ENCODE data around the gene PEX11G.

The PEX11G gene

DNA sequence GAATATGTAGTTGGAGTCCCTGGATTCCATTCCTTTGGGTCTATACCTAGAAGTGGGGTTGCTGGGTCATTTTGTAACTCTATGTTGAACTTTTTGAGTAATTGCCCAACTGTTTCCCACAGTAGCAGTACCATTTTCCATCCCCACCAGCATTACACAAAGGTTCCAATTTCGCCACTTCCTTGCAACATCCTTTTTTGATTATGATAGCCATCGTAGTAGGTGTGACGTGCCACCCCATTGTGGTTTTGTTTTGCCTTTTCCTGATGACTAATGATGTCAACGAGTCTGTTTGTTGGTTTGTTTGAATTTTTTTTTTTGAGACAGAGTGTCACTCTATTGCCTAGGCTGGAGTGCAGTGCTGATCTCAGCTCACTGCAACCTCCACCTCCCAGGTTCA, 3.3 kb upstream of the PEX11G start:
- Histone ChIP-seq H3K9me3 (replicated peaks in 1 of 11) (peaks cover 0 to 45% (median 0%) of the 10 kb centered on the region in 11 experiments; a peak in 9 of 22 replicates), H4K20me1 (no peaks in the 10 kb centered on the region), H3K9ac (peak overlapping the region in 3 of 11 experiments; percentile 25 to 47 (median 33); a peak in 5 of 22 replicates), H3K4me1 (peaks cover 16 to 69% (median 44%) of the 10 kb centered on the region in 10 experiments), H3K36me3 (no peaks in the 10 kb centered on the region), H3K27me3 (peaks cover 6 to 26% (median 22%) of the 10 kb centered on the region in 11 experiments; a peak in 21 of 22 replicates), H3K4me3 (0 out of 20 replicates have a peak overlapping the region, but pooled peaks of 1 of the 10 experiments have one; percentile 6), H3K4me2 (peak overlapping the region in 10 of 11 experiments; percentile 14 to 71 (median 50); a peak in 19 of 22 replicates), H3K27ac (peak overlapping the region in 10 of 11 experiments; percentile 30 to 80 (median 58); a peak in 17 of 22 replicates)
- TF ChIP-seq Cebpa-rat (IDR thresholded peaks at IDR 0.05) = peak in 10 of 11 experiments; percentile 41 to 87 (median 76); a peak in 17 of 22 replicates

DNA sequence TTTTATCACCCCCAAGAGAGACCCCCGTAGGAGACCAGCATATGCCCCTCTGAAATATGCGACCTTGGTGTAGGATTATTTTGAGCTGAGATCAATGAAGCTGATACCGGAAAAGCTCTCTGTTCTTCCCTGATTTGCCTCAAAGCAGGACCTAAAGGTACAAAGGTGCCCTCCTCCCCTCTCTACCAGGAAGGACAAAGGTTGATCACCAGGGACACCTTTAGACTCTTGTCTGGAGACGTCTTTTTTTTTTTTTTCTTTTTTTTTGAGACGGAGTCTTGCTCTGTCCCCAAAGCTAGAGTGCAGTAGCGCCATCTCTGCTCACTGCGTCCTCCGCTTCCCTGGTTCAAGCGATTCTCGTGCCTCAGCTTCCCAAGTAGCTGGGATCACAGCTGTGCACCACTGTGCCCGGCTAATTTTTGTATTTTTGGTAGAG, 792 bp upstream of the PEX11G start:
- Histone ChIP-seq H3K36me3 (no peaks in the 10 kb centered on the region), H3K4me3 (no peak overlapping the region), H3K27me3 (peaks cover 6 to 26% (median 22%) of the 10 kb centered on the region in 11 experiments; a peak in 21 of 22 replicates), H3K9me3 (replicated peaks in 1 of 11) (peaks cover 0 to 45% (median 0%) of the 10 kb centered on the region in 11 experiments; a peak in 9 of 22 replicates), H3K4me1 (peaks cover 12 to 57% (median 40%) of the 10 kb centered on the region in 10 experiments; a peak in 19 of 20 replicates), H3K27ac (no peak overlapping the region), H3K4me2 (peak overlapping the region in 10 of 11 experiments; percentile 43 to 80 (median 70); a peak in 13 of 22 replicates), H3K9ac (no peak overlapping the region), H4K20me1 (no peaks in the 10 kb centered on the region)
- TF ChIP-seq Cebpa-rat (IDR thresholded peaks at IDR 0.05) = no peak

DNA sequence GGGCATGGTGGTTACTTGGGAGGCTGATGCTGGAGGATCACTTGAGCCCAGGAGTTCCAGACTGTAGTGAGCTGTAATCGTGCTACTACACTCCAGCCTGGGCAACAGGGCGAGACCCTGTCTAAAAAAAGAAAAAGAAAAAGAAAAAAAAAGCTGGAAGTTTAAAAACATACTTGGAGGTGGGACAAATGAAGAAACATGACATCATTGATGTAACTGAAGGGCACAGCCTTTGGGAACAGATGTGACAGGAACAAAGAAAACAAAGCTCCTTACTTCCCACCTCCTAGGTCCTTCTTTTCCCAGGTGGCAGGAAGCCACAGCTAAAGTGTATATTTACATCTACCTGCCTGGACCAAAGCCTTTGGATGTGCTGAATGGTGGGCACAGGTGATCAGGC, 1.9 kb downstream of the PEX11G start:
- Histone ChIP-seq H3K9me3 (replicated peaks in 1 of 11) (peaks cover 0 to 29% (median 0%) of the 10 kb centered on the region in 11 experiments; a peak in 9 of 22 replicates), H3K27ac (no peak overlapping the region), H3K4me1 (peaks cover 28 to 48% (median 31%) of the 10 kb centered on the region in 10 experiments), H3K4me3 (no peak overlapping the region), H3K9ac (no peak overlapping the region), H3K4me2 (no peak overlapping the region), H3K27me3 (peaks cover 6 to 26% (median 22%) of the 10 kb centered on the region in 11 experiments; a peak in 21 of 22 replicates), H4K20me1 (no peaks in the 10 kb centered on the region; a peak in 1 of 22 replicates), H3K36me3 (no peaks in the 10 kb centered on the region)
- TF ChIP-seq Cebpa-rat (IDR thresholded peaks at IDR 0.05) = no peak

DNA sequence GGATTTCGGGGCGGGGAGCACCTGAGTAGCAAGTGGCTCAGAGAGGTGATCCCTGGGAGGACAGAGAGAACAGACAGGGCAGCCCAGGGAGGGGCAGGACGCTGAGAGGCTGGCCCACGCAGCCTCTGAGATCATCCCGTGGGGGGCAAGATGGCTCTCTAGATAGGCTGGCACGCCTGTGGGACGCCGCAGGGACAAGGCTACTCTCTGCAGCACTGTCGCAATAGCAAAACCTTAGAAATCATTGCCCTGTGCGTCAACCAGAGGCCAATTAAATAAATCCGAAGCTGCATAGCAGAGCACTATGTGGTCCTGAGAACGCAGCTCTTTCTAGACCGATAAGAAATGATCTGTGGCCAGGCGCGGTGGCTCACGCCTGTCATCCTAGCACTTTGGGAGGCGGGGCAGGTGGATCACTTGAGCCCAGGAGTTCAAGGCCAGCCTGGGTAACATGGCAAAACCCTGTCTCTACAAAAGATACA, 5.1 kb downstream of the PEX11G start:
- Histone ChIP-seq H3K9ac (no peak overlapping the region), H3K27me3 (peaks cover 3 to 12% (median 9%) of the 10 kb centered on the region in 11 experiments; a peak in 19 of 22 replicates), H3K4me3 (no peak overlapping the region), H3K4me2 (peak overlapping the region in 6 of 11 experiments; percentile 51 to 77 (median 62); a peak in 10 of 22 replicates), H4K20me1 (no peaks in the 10 kb centered on the region; a peak in 1 of 22 replicates), H3K4me1 (peaks cover 25 to 51% (median 39%) of the 10 kb centered on the region in 10 experiments), H3K27ac (peak overlapping the region in 2 of 11 experiments; percentile 9 to 11; a peak in 1 of 22 replicates), H3K36me3 (no peaks in the 10 kb centered on the region), H3K9me3 (replicated peaks in 1 of 11) (peaks cover 0 to 3% (median 0%) of the 10 kb centered on the region in 11 experiments; a peak in 2 of 22 replicates)
- TF ChIP-seq Cebpa-rat (IDR thresholded peaks at IDR 0.05) = no peak

DNA sequence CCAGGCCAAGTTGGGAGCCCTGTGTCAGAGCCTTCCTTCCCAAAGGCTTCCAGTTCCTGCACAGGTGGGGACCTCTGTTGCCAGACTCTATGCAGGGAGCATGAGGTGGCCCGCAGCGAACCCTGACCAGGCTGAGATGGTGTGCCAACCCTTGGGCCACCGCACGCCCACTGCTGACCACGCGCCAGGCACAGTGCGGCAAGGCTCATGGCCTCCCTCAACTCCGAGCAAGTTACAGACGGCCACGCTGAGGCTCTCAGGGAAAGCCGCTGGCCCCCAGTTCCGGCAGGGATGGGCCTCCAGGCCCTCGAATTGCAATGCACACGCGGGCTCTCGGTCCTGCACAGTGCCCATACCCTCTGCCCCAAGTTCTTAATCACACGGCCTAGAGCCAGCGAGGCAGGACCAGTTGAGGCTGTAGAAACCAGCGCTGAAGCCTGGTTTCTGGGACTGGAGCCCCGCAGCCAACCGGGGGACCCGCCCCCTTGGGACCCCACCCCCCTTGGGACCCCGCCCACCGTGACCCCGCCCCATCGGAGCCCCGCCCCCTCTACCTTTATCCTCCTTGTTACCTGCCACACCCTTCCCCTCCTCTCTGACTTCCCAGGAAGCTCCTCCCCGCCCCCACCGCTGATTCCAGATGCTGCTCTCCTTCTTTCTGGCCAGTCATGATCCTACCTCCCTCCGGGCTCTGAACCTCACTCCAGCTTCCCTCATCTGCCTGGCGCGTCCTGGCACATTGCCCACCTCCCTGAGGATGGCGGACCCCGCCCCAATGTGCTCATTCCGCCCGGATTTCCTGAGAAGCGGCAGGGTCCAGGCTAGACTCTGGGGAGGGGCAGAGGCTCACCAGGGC, 6.0 kb downstream of the PEX11G start:
- peaks cover 0 to 3% (median 0%) of the 10 kb centered on the region in 11 experiments; a peak in 6 of 22 replicates for H3K27me3 ChIP-seq
- peak overlapping the region in 3 of 11 experiments; percentile 23 to 36 (median 27); a peak in 4 of 22 replicates for H3K9ac ChIP-seq
- TF ChIP-seq Cebpa-rat (IDR thresholded peaks at IDR 0.05) = no peak
- H3K36me3 ChIP-seq = no peaks in the 10 kb centered on the region
- H4K20me1 ChIP-seq = no peaks in the 10 kb centered on the region; a peak in 1 of 22 replicates
- H3K4me2 ChIP-seq = peak overlapping the region; percentile 61 to 88 (median 75)
- peak overlapping the region in 4 of 11 experiments; percentile 9 to 13 (median 12); a peak in 1 of 22 replicates for H3K27ac ChIP-seq
- no peak overlapping the region; a peak in 1 of 20 replicates for H3K4me3 ChIP-seq
- no peaks in the 10 kb centered on the region for H3K9me3 ChIP-seq (replicated peaks in 1 of 11)
- H3K4me1 ChIP-seq = peaks cover 23 to 48% (median 38%) of the 10 kb centered on the region in 10 experiments

DNA sequence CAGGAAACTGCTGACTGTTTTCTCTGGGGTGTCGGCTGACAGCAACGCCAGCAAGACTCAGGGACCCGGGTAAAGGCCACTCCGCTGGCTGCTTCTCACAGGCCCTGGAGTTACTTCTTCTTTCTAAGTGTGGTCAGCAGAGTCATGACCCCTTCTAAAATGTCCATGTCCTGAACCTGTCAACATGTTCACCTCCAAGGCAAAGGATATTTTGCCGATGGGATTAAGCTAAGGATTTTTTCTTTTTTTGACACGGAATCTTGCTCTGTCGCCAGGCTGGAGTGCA, 7.9 kb downstream of the PEX11G start:
- H3K4me3 ChIP-seq = no peak overlapping the region
- no peaks in the 10 kb centered on the region for H3K9me3 ChIP-seq (replicated peaks in 1 of 11)
- H3K9ac ChIP-seq = peak overlapping the region in 3 of 11 experiments; percentile 1 to 49 (median 40); a peak in 6 of 22 replicates
- peaks cover 0 to 13% (median under 1%) of the 10 kb centered on the region in 11 experiments; a peak in 6 of 22 replicates for H3K36me3 ChIP-seq
- no peaks in the 10 kb centered on the region; a peak in 2 of 22 replicates for H4K20me1 ChIP-seq
- peaks cover 23 to 48% (median 39%) of the 10 kb centered on the region in 10 experiments for H3K4me1 ChIP-seq
- H3K27ac ChIP-seq = peak overlapping the region in 8 of 11 experiments; percentile 4 to 67 (median 36); a peak in 11 of 22 replicates
- TF ChIP-seq Cebpa-rat (IDR thresholded peaks at IDR 0.05) = no peak
- peak overlapping the region in 5 of 11 experiments; percentile 27 to 85 (median 80); a peak in 9 of 22 replicates for H3K4me2 ChIP-seq
- H3K27me3 ChIP-seq = no peaks in the 10 kb centered on the region

DNA sequence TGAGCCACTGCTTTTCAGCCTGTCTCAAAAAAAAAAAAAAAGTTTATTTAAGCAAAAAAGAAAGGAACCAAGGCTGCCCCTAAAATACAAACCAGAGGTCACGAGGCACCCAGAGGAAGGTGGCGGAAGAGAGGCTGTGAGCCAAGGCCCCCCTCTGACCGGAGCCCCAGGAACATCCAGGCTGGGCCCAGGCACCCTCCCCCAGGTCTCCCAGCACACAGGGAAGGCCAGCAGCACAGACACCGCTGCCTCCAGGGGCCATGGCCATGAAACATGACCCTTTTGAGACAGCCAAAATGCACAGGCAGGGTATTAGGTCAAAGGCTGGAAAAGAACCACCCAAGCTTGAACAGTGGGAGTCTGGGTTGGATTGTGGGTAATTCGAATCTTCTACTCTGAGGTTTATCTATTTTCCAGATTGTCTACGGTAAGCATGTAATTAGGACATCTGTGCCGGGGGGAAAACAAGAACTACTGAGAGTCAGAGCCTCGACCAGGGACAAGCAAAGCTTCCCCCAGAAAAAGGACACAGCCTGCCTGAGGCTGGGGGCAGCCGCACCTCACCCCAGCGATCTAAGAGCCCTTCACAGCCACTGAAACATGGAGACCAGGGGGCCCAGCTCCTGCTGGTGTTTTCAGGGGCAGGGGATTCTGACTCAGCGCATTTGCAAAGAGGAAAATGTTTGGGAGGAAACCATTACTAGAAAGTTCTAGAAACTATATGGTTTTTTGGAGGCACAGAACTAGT, 8.4 kb downstream of the PEX11G start:
- no peak for TF ChIP-seq Cebpa-rat (IDR thresholded peaks at IDR 0.05)
- H3K27me3 ChIP-seq = no peaks in the 10 kb centered on the region
- no peak overlapping the region for H3K4me3 ChIP-seq
- peak overlapping the region in 6 of 11 experiments; percentile 1 to 85 (median 79); a peak in 10 of 22 replicates for H3K4me2 ChIP-seq
- H3K9ac ChIP-seq = peak overlapping the region in 5 of 11 experiments; percentile 1 to 49 (median 33); a peak in 7 of 22 replicates
- H3K4me1 ChIP-seq = peaks cover 23 to 48% (median 41%) of the 10 kb centered on the region in 10 experiments
- no peaks in the 10 kb centered on the region for H3K9me3 ChIP-seq (replicated peaks in 1 of 11)
- H4K20me1 ChIP-seq = no peaks in the 10 kb centered on the region; a peak in 2 of 22 replicates
- peak overlapping the region in 10 of 11 experiments; percentile 4 to 67 (median 35); a peak in 15 of 22 replicates for H3K27ac ChIP-seq
- peaks cover 0 to 18% (median 6%) of the 10 kb centered on the region in 11 experiments; a peak in 10 of 22 replicates for H3K36me3 ChIP-seq

DNA sequence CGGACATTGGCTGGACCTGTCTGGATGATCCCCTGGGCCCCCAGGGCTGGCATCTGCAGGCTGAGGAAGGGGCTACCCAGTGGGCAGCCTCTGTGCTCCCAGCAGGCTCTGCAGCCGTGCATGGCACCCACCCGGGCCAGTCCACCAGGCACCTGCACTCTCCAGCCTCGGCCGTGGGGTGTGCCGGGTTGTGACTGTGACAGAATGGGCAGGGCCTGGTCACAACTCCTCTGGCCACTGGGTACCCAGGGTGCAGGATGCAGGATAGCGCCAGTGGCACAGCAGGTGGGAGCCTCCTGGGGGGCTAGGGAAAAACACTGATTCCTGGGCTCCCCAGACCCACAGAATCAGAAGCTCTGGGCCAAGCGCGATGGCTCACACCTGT, 10.0 kb downstream of the PEX11G start:
- H3K27me3 ChIP-seq = no peaks in the 10 kb centered on the region
- H3K9me3 ChIP-seq (replicated peaks in 1 of 11) = no peaks in the 10 kb centered on the region
- H3K4me3 ChIP-seq = no peak overlapping the region
- H3K4me2 ChIP-seq = no peak overlapping the region
- peaks cover 27 to 54% (median 43%) of the 10 kb centered on the region in 10 experiments for H3K4me1 ChIP-seq
- TF ChIP-seq Cebpa-rat (IDR thresholded peaks at IDR 0.05) = no peak
- peaks cover 0 to 5% (median 0%) of the 10 kb centered on the region in 11 experiments; a peak in 3 of 22 replicates for H4K20me1 ChIP-seq
- no peak overlapping the region for H3K27ac ChIP-seq
- no peak overlapping the region for H3K9ac ChIP-seq
- H3K36me3 ChIP-seq = peaks cover 0 to 34% (median 17%) of the 10 kb centered on the region in 11 experiments; a peak in 12 of 22 replicates
